HG02798 (cell line): ENCODE results near the gene CRTC1.
"Not testable (repeated sequence)": the region's sequence is repeated elsewhere in the genome, so short reads cannot be mapped to it uniquely, and the experiment has no call there.

Source experiments
- ATAC-seq: cut with Tn5 transposase; IDR thresholded peaks from one replicate; pipeline ENCODE4 v1.9.1; 2021; ENCODE audit warnings: mild to moderate bottlenecking; ENCODE audit not compliant: unreplicated experiment, poor library complexity

CRTC1 gene

GRCh38 chr19:18667531-18668251, 15.8 kb upstream of the CRTC1 start:
- no peak for ATAC-seq

DNA sequence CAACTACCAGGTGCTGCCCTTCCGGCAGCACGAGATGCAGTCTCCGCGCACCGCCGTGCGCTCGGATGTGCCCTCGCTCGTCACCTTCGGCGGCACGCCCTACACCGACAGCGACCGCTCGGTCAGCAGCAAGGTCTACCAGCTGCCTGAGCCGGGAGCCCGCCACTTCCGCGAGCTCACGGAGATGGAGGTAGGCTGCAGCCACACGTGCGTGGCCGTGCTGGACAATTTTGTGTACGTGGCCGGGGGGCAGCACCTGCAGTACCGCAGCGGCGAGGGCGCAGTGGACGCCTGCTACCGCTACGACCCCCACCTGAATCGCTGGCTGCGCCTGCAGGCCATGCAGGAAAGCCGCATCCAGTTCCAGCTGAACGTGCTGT, 15.2 kb upstream of the CRTC1 start:
- ATAC-seq, result no peak

GRCh38 chr19:18668744-18669523, 14.5 kb upstream of the CRTC1 start:
- no peak for ATAC-seq

DNA sequence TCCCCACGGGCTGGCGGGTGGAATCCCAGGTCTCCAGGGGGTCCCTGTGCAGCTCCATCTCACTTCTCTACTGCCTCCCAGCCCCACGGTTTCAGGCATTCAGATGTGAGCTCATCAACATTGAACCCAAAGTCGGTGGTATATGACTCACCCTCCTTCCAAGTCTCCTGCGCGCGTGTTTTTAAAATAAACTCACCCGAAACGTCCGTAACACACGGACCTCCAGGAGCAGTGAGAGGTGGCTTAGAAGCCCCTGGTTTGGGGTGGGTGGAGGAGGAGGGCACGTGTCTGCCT, 14.0 kb upstream of the CRTC1 start:
- no peak for ATAC-seq

- ATAC-seq, result no peak
Measured at GRCh38 chr19:18669883-18670282, 13.6 kb upstream of the CRTC1 start.

- ATAC-seq, result no peak
Measured at GRCh38 chr19:18670312-18670711, 13.2 kb upstream of the CRTC1 start.

GRCh38 chr19:18671303-18672043, 12.0 kb upstream of the CRTC1 start:
- no peak for ATAC-seq

DNA sequence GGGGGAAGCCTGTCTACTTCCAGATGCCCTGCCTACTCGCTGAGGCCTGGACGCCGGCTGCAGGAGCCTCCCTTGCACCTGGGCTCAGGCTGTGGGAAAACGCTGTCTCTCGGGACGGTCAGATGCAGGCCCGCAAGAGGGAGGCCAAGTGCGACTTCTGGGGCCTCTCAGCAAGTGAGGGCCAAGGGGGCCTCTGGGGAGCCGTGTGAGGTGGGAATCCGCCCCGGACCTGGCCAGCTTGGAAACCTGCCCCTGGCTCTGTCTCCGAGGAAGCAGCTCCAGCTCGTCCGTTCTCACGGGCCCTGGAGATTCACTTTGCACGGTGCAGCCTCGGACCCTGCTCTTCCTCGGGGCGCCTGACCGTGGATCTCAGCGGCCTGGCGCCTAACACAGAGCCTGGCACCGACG, 11.4 kb upstream of the CRTC1 start:
- no peak for ATAC-seq

DNA sequence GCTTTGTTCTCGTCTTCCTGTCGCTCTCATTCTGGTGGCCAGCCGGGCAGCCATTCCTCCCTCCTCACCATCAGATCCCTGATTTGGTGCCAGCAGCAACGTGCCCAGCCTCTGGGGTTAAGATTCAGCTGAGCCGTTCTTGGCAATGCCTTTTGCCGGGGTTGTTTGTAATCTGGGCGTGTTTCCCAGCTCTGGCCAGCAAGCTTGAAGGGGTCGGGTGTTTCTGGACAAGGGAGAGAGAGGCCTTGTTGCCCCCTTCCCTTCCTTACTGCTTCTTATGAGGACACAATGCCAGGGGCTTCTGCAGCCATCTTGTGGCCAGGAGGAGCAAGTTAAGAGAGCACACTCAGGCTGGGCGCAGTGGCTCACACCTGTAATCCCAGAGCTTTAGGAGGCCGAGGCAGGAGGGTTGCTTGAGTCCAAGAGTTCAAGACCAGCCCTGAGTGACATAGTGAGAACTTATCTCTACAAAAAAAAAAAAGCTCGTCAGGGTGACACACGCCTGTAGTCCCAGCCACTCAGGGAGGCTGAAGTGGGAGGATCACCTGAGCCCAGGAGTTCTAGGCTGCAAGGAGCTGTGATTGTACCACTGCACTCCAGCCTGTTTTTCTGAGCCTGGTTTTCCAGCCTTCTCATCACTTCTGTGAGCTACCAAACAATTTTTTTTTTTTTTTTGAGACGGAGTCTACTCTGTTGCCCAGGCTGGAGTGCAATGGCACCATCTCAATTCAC, 10.7 kb upstream of the CRTC1 start:
- no peak for ATAC-seq

- no peak for ATAC-seq
Measured at GRCh38 chr19:18674616-18675015, 8.9 kb upstream of the CRTC1 start.

- ATAC-seq, result no peak
Measured at GRCh38 chr19:18675779-18676178, 7.7 kb upstream of the CRTC1 start.

- ATAC-seq, result no peak
Measured at GRCh38 chr19:18676692-18677091, 6.8 kb upstream of the CRTC1 start.

- ATAC-seq, result no peak
Measured at GRCh38 chr19:18677156-18677555, 6.3 kb upstream of the CRTC1 start.

GRCh38 chr19:18680148-18680547, 3.3 kb upstream of the CRTC1 start:
- ATAC-seq, result not testable (repeated sequence)

DNA sequence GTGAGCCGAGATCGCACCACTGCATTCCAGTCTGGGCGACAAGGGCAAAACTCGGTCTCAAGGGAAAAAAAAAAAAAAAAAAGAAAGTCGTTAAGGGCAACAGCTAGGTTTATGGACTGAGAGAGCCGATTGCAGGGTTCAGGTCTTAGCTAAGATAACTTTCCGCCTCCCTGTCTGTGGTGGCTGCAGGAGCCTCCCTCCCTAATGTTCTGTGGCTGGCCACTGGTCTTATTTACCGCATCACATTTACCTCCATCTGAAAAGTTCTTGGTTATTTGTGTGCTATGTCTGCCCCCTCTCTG, 722 bp upstream of the CRTC1 start:
- no peak for ATAC-seq

- no peak for ATAC-seq
Measured at GRCh38 chr19:18683958-18684641, 620 bp downstream of the CRTC1 start.

GRCh38 chr19:18684642-18684993, 1.1 kb downstream of the CRTC1 start:
- ATAC-seq, result no peak

- ATAC-seq, result no peak
Measured at GRCh38 chr19:18685597-18686190, 2.2 kb downstream of the CRTC1 start.

DNA sequence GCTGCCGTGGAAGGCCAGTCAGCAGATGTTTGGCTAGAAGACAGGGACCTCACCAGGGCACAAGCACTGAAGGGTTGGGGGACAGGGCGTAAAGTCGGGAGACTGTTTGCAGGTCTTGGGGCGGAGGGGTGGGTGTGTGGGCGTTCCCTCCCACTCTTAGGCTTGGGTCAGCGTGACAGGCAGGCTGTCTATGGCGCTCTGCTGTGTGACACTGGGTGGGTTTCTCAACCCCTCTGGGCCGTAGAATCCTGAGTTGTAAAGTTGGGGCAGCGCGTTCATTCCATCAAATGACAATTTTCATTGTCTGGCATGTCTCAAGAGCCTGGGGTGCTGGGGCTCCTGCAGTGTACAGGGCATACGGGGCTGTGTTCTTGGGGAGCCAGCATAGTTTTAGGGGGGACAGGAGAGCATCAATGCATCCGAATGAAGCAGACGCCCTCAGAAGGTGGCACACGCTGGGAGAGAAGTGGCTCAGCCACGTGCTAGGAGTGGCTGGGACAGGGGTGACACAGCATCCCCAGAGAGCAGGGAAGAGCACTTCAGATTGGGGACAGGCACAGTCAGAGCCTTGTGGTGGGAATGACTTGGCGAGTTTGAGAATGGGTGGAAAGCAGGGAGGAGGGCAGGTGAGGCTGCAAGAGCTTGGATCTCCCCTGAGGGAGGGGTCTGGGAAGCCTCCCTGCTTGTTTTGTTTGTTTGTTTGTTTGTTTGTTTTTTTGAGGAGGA, 4.4 kb downstream of the CRTC1 start:
- ATAC-seq, result no peak
